ENCODE data around the gene OBSL1. TPM values are rescaled to one million over a fixed set of nuclear protein-coding genes. Genes with fewer than 3 reads are reported as not detected.

Gene OBSL1
- total and polyA plus RNA-seq, 10 of the 15 experiments (the other 5 are each of a cell fraction or from before 2014, with no cell fraction given), result 0.14 to 0.77 TPM; not detected in 8

- Histone ChIP-seq H3K27ac (ENCODE audit: control insufficient read depth, insufficient read depth) (no peak overlapping the region), H3K9ac (ENCODE audit: control insufficient read depth, insufficient read depth, low read length) (no peak overlapping the region), H3K4me1 (ENCODE audit: control insufficient read depth, insufficient read depth, low read length) (no peaks in the 10 kb centered on the region), H3K27me3 (replicated peaks in 1 of 2; ENCODE audit: control insufficient read depth in 2 of 2, insufficient read depth in 2 of 2, low read length in 1 of 2) (peaks cover 6 to 9% of the 10 kb centered on the region in 2 experiments; a peak in 3 of 4 replicates), H3K36me3 (ENCODE audit: control insufficient read depth in 2 of 2, insufficient read depth in 2 of 2, low read length in 1 of 2) (peaks cover 0 to 7% of the 10 kb centered on the region in 2 experiments; a peak in 2 of 4 replicates), H3K9me3 (replicated peaks; ENCODE audit: control insufficient read depth, insufficient read depth, low read length) (no peaks in the 10 kb centered on the region), H4K20me1 (ENCODE audit: control insufficient read depth, insufficient read depth) (no peaks in the 10 kb centered on the region), H2AFZ (ENCODE audit: control insufficient read depth, low read depth, low read length) (no peak overlapping the region), H3K79me2 (ENCODE audit: control insufficient read depth, insufficient read depth, low read length) (no peaks in the 10 kb centered on the region), H3K4me2 (ENCODE audit: control insufficient read depth, insufficient read depth) (no peak overlapping the region), H3K4me3 (no peak overlapping the region)
- TF ChIP-seq PAX5 (IDR thresholded peaks at IDR 0.05; ENCODE audit: borderline replicate concordance, low read depth, low read length) (no peak), NFYA (IDR thresholded peaks at IDR 0.05; ENCODE audit: borderline replicate concordance, low read depth, low read length) (no peak), HDAC6 (IDR thresholded peaks at IDR 0.05; ENCODE audit: unreplicated experiment) (no peak), PRDM15 (CRISPR knock-in tag; IDR thresholded peaks at IDR 0.05) (no peak), CREM (IDR thresholded peaks at IDR 0.05; ENCODE audit: low read depth) (no peak)
- WGBS (ENCODE audit: insufficient coverage, insufficient replicate concordance, low lambda C conversion rate, missing lambda C conversion rate), result 100% methylated on average over 4 of the region's 4 CpGs
- CTCF ChIA-PET, result interaction anchor here (0.9 to 3.4 kb wide), 3 partner anchors 9 to 21 kb away, joined by 3 to 26 read pairs (median 9); partner anchors contain the start of gene GMPPA
- DNase-seq (ENCODE audit: low read depth, low spot score) (no peak), ATAC-seq (no peak), FAIRE-seq (no peak)
- POLR2A ChIA-PET, result no interaction called here
- in situ Hi-C loops (cut with MboI) (no loop called here), intact Hi-C loops (cut with micrococcal nuclease; ENCODE audit: unreplicated experiment) (no loop called here)
- no TSS peak for BruUV-seq (replicated peaks)
- RAD21 ChIA-PET (ENCODE audit: unreplicated experiment), result interaction anchor here (2.4 kb wide), 1 partner anchor 10 kb away, joined by 8 read pairs; the partner anchor contains the start of gene GMPPA
- SMC1A ChIA-PET (ENCODE audit: uncharacterized antibody, unreplicated experiment), result interaction anchor here (0.8 kb wide), 1 partner anchor 13 kb away, joined by 4 read pairs; a partner anchor contains a TSS
Measured at GRCh38 chr2:219508444-219508734, 63.0 kb downstream of the OBSL1 start.
